CD14-positive monocyte (primary cell): ENCODE data around the gene EDIL3. TPM values are rescaled to one million over a fixed set of nuclear protein-coding genes. Genes with fewer than 3 reads are reported as not detected.

Source experiments
- DNase-seq, 3 donors: peaks; one replicate each; pipeline ENCODE4 v3.0.0-alpha.2; 2011 to 2022
- H2AFZ ChIP-seq: 2 replicates; pipeline ENCODE4 v1.6.0; 2012; ENCODE audit warnings: mild to moderate bottlenecking, low read depth, low read length, inconsistent platforms; ENCODE audit not compliant: insufficient read depth, poor library complexity, severe bottlenecking
- H3K27ac ChIP-seq, 2 donors: 1 replicate in 1 of 2; 2 replicates in 1 of 2; pipeline ENCODE4 v1.5.1; 2012 to 2013; ENCODE audit warnings: low read length in 2 of 2, control low read depth in 1 of 2, inconsistent platforms in 1 of 2, low read depth in 1 of 2, mild to moderate bottlenecking in 1 of 2
- H3K27me3 ChIP-seq, 2 donors: one replicate each; pipeline versions ENCODE4 v1.6.0 to v1.6.1; 2011 to 2013; ENCODE audit warnings: low read length in 2 of 2; ENCODE audit not compliant: control insufficient read depth in 2 of 2, insufficient read depth in 2 of 2
- H3K36me3 ChIP-seq, 2 donors: replicated peaks in 1 of 2; 1 replicate in 1 of 2; 2 replicates in 1 of 2; pipeline versions ENCODE4 v1.5.1 to v1.6.1; 2012 to 2013; ENCODE audit warnings: low read length in 2 of 2, control low read depth in 1 of 2, inconsistent platforms in 1 of 2, mild to moderate bottlenecking in 1 of 2; ENCODE audit not compliant: insufficient read depth in 2 of 2, control insufficient read depth in 1 of 2
- H3K4me1 ChIP-seq, 2 donors: 1 replicate in 1 of 2; 2 replicates in 1 of 2; pipeline versions ENCODE4 v1.5.1 to v1.6.1; 2012 to 2013; ENCODE audit warnings: low read length in 2 of 2, control low read depth in 1 of 2, inconsistent platforms in 1 of 2, mild to moderate bottlenecking in 1 of 2, moderate library complexity in 1 of 2; ENCODE audit not compliant: insufficient read depth in 2 of 2, control insufficient read depth in 1 of 2
- H3K4me2 ChIP-seq: replicated peaks from 2 replicates; pipeline ENCODE3; 2012; ENCODE audit warnings: low read length, moderate library complexity, mild to moderate bottlenecking; ENCODE audit not compliant: poor library complexity, severe bottlenecking; ENCODE audit errors: extremely low read depth
- H3K4me3 ChIP-seq, 3 experiments: fragments of 200-600 bp in 1 of 3; sonication (generic) in 1 of 3; replicated peaks in 1 of 3; 1 replicate in 2 of 3; 2 replicates in 1 of 3; pipeline ENCODE4 v1.5.1; 2011 to 2013; ENCODE audit warnings: low read length in 3 of 3, mild to moderate bottlenecking in 3 of 3, control low read depth in 2 of 3, low read depth in 2 of 3, inconsistent platforms in 1 of 3, moderate library complexity in 1 of 3
- H3K79me2 ChIP-seq: 2 replicates; pipeline ENCODE4 v1.6.0; 2012; ENCODE audit warnings: mild to moderate bottlenecking, control low read depth, inconsistent platforms, low read length, moderate library complexity; ENCODE audit not compliant: insufficient read depth
- H3K9ac ChIP-seq: 2 replicates; pipeline ENCODE4 v1.6.0; 2017; ENCODE audit warnings: low read length, mild to moderate bottlenecking; ENCODE audit not compliant: insufficient read depth, poor library complexity, severe bottlenecking
- H3K9me3 ChIP-seq, 2 donors: replicated peaks in 1 of 2; 1 replicate in 1 of 2; 2 replicates in 1 of 2; pipeline versions ENCODE4 v1.5.1 to v1.6.1; 2012 to 2013; ENCODE audit warnings: low read length in 2 of 2, control low read depth in 1 of 2; ENCODE audit not compliant: control insufficient read depth in 1 of 2, insufficient read depth in 1 of 2
- H4K20me1 ChIP-seq: 2 replicates; pipeline ENCODE4 v1.6.0; 2012; ENCODE audit warnings: mild to moderate bottlenecking, low read length, control low read depth, moderate library complexity; ENCODE audit not compliant: insufficient read depth
- H3K27ac Mint-ChIP-seq, 7 donors: one replicate each; pipeline ENCODE4 v1.8.0; 2020; ENCODE audit warnings: mild to moderate bottlenecking in 7 of 7, mixed read lengths in 7 of 7, moderate library complexity in 6 of 7, inconsistent platforms in 2 of 7
- H3K27me3 Mint-ChIP-seq, 3 donors: one replicate each; pipeline ENCODE4 v1.8.0; 2021 to 2022; ENCODE audit warnings: low read depth in 3 of 3, mild to moderate bottlenecking in 3 of 3, mixed read lengths in 3 of 3, moderate library complexity in 3 of 3, inconsistent platforms in 1 of 3
- H3K36me3 Mint-ChIP-seq, 2 donors: one replicate each; pipeline ENCODE4 v1.8.0; 2020; ENCODE audit warnings: mixed read lengths in 2 of 2, inconsistent platforms in 1 of 2, mild to moderate bottlenecking in 1 of 2
- H3K4me1 Mint-ChIP-seq: one replicate; pipeline ENCODE4 v1.8.0; 2020; ENCODE audit warnings: mild to moderate bottlenecking, mixed read lengths
- H3K4me3 Mint-ChIP-seq, 2 donors: one replicate each; pipeline ENCODE4 v1.8.0; 2020; ENCODE audit warnings: mild to moderate bottlenecking in 2 of 2, mixed read lengths in 2 of 2, moderate library complexity in 1 of 2
- H3K9me3 Mint-ChIP-seq, 7 donors: one replicate each; pipeline ENCODE4 v1.8.0; 2020 to 2022; ENCODE audit warnings: mixed read lengths in 7 of 7, mild to moderate bottlenecking in 6 of 7, moderate library complexity in 6 of 7, inconsistent platforms in 2 of 7
- WGBS: methylation state at CpG from one replicate; pipeline ENCODE4 v1.1.5; 2013; ENCODE audit warnings: missing lambda C conversion rate; ENCODE audit not compliant: insufficient coverage; 5-methylcytosine and 5-hydroxymethylcytosine counted together
- intact Hi-C, 2 donors: fragments of 100-400 bp; cut with micrococcal nuclease; formaldehyde crosslinking; loops; one replicate each; pipeline versions ENCODE4 v1.15.0 to v1.15.1; 2023
- polyA plus RNA-seq, 3 donors: library from polyadenylated mRNA; depleted of rRNA in 1 of 3; unstranded in 2 of 3; stranded (reverse) in 1 of 3; fragments of 300-500 nt in 2 of 3; fragments of >200 nt in 1 of 3; fragmentation: Illumina TruSeq in 2 of 3; gene quantifications; 1 replicate in 2 of 3; 2 replicates in 1 of 3; pipeline ENCODE4 v1.2.3, GENCODE V29; 2012 to 2021
- TF ChIP-seq, protein P1 (sequence below): fragments of 200-600 bp; IDR thresholded peaks from one replicate; pipeline ENCODE4 v1.8.0; 2022; ENCODE audit warnings: antibody characterized with exemption, mild to moderate bottlenecking

EDIL3 gene
- polyA plus RNA-seq, 3 donors: 0.09 TPM; not detected in 2

DNA sequence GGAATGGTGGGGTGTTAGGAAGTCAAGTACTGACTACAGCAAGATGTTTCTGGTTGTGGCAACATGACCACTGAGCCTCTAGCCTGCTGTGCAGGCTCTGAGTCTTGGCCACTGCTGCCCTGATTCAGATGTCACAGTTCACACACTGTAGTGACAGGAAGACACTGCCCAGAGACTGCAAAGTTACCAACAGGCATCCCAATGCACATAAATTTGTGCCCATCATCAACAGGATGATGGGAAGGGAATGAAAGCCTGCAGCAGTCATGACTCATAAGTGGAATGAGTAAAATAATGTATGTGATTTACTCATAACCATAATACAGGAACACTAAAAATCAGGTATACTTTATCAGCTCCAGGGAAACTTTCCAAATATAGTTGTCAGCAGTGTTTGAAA lies 412.4 kb downstream of the EDIL3 start:
- H3K4me3 Mint-ChIP-seq: no peak overlapping the region
- Histone ChIP-seq H3K79me2 (no peaks in the 10 kb centered on the region), H3K36me3 (no peaks in the 10 kb centered on the region), H3K27me3 (no peaks in the 10 kb centered on the region), H3K9me3 (no peaks in the 10 kb centered on the region), H4K20me1 (no peaks in the 10 kb centered on the region), H3K9ac (no peak overlapping the region), H2AFZ (no peak overlapping the region), H3K27ac (no peak overlapping the region), H3K4me1 (no peaks in the 10 kb centered on the region), H3K4me2 (no peak overlapping the region), H3K4me3 (no peak overlapping the region)
- intact Hi-C loops: no loop called here
- H3K4me1 Mint-ChIP-seq: no peaks in the 10 kb centered on the region
- DNase-seq: no peak
- H3K27me3 Mint-ChIP-seq: peaks cover 0 to 2% (median 0%) of the 10 kb centered on the region in 3 donors
- no peak overlapping the region for H3K27ac Mint-ChIP-seq
- H3K9me3 Mint-ChIP-seq: no peaks in the 10 kb centered on the region
- TF ChIP-seq, protein P1, sequence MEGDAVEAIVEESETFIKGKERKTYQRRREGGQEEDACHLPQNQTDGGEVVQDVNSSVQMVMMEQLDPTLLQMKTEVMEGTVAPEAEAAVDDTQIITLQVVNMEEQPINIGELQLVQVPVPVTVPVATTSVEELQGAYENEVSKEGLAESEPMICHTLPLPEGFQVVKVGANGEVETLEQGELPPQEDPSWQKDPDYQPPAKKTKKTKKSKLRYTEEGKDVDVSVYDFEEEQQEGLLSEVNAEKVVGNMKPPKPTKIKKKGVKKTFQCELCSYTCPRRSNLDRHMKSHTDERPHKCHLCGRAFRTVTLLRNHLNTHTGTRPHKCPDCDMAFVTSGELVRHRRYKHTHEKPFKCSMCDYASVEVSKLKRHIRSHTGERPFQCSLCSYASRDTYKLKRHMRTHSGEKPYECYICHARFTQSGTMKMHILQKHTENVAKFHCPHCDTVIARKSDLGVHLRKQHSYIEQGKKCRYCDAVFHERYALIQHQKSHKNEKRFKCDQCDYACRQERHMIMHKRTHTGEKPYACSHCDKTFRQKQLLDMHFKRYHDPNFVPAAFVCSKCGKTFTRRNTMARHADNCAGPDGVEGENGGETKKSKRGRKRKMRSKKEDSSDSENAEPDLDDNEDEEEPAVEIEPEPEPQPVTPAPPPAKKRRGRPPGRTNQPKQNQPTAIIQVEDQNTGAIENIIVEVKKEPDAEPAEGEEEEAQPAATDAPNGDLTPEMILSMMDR: no peak
- no peaks in the 10 kb centered on the region for H3K36me3 Mint-ChIP-seq

DNA sequence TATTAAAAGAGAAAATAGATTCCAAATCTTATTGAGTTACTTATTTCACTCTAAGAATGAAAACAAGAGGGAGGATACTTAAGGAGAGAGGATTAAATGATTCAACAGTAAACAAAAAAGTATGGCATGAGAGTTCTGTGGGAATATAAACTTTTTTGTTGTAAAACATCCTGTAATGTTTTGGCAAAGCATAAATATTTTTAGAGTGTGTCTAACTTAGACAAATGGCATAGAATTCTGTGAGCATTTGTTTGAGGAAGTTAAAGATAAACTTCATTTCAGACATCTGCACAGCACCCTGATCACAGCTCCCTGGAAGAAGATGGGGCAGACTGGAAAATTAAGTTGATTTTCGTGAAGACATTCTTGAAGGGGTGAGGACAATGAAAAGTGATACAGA lies 417.3 kb downstream of the EDIL3 start:
- Histone ChIP-seq H3K4me3 (no peak overlapping the region), H3K9ac (no peak overlapping the region), H3K9me3 (no peaks in the 10 kb centered on the region), H3K27me3 (no peaks in the 10 kb centered on the region), H3K4me2 (no peak overlapping the region), H3K36me3 (no peaks in the 10 kb centered on the region), H3K27ac (no peak overlapping the region), H4K20me1 (no peaks in the 10 kb centered on the region), H2AFZ (no peak overlapping the region), H3K4me1 (no peaks in the 10 kb centered on the region), H3K79me2 (no peaks in the 10 kb centered on the region)
- intact Hi-C loops: no loop called here
- no peak overlapping the region for H3K4me3 Mint-ChIP-seq
- TF ChIP-seq, protein P1: no peak
- peaks cover 0 to 2% (median 0%) of the 10 kb centered on the region in 3 donors for H3K27me3 Mint-ChIP-seq
- no peaks in the 10 kb centered on the region for H3K36me3 Mint-ChIP-seq
- no CpG with 5 or more reads among the region's 1 CpG for WGBS
- no peaks in the 10 kb centered on the region for H3K9me3 Mint-ChIP-seq
- no peak for DNase-seq
- H3K27ac Mint-ChIP-seq: no peak overlapping the region
- H3K4me1 Mint-ChIP-seq: peaks cover 1% of the 10 kb centered on the region
